Activated B cell treated with CpG ODN at 0.5 μM for 24 hours (primary cell): ENCODE data around the gene ITPKB. TPM values are rescaled to one million over a fixed set of nuclear protein-coding genes. Genes with fewer than 3 reads are reported as not detected.

ENCODE experiments used
- ATAC-seq: fragments of 200-7000 bp; cut with Tn5 transposase; one replicate; pipeline ENCODE4 v1.10.0; 2021; ENCODE audit warnings: low read depth, mild to moderate bottlenecking, moderate library complexity
- CTCF ChIA-PET: fragments of 350-600 bp; sonication (Branson Sonifier 250); formaldehyde crosslinking; loops from one replicate; lab custom pipeline; 2021; ENCODE audit warnings: antibody characterized with exemption; lab: Charles Lee
- POLR2A ChIA-PET: fragments of 350-600 bp; sonication (Branson Sonifier 250); formaldehyde crosslinking; loops from one replicate; lab custom pipeline; 2021; ENCODE audit warnings: antibody characterized with exemption; lab: Charles Lee
- DNase-seq: peaks from one replicate; pipeline ENCODE4 v3.0.0; 2022
- H3K27ac Mint-ChIP-seq: one replicate; pipeline ENCODE4 v1.8.0; 2020; ENCODE audit warnings: mixed read lengths
- H3K27me3 Mint-ChIP-seq: one replicate; pipeline ENCODE4 v1.8.0; 2021; ENCODE audit warnings: mixed read lengths
- H3K36me3 Mint-ChIP-seq: one replicate; pipeline ENCODE4 v1.8.0; 2021; ENCODE audit warnings: low read depth, mixed read lengths
- H3K4me1 Mint-ChIP-seq: one replicate; pipeline ENCODE4 v1.8.0; 2021; ENCODE audit warnings: mixed read lengths
- H3K4me3 Mint-ChIP-seq: one replicate; pipeline ENCODE4 v1.8.0; 2020; ENCODE audit warnings: mild to moderate bottlenecking, mixed read lengths
- H3K9me3 Mint-ChIP-seq: one replicate; pipeline ENCODE4 v1.8.0; 2020; ENCODE audit warnings: mixed read lengths
- intact Hi-C: fragments of 100-400 bp; cut with micrococcal nuclease; formaldehyde crosslinking; loops from one replicate; pipeline ENCODE4 v1.15.1; 2024
- total RNA-seq: library from RNA; stranded (reverse); gene quantifications from 2 replicates; pipeline ENCODE4 v1.2.3, GENCODE V29; 2022
- TF ChIP-seq, protein P1 (sequence below): fragments of 200-600 bp; IDR thresholded peaks from one replicate; pipeline ENCODE4 v1.8.0; 2022; ENCODE audit warnings: antibody characterized with exemption, mild to moderate bottlenecking

Gene ITPKB
- total RNA-seq, 1 donor from 2014 or later: 97.3 TPM

GRCh38 chr1:226643611-226644540, 95.2 kb downstream of the ITPKB start:
- CTCF ChIA-PET: interaction anchor here (0.7 to 4.9 kb wide), 18 partner anchors 9 to 184 kb away, joined by 3 to 31 read pairs (median 6); no protein-coding TSS in a partner anchor
- Mint-ChIP-seq H3K27ac (peak overlapping the region; percentile 88), H3K36me3 (peaks cover 79% of the 10 kb centered on the region), H3K27me3 (no peaks in the 10 kb centered on the region), H3K4me3 (peak overlapping the region; percentile 67), H3K9me3 (no peaks in the 10 kb centered on the region), H3K4me1 (peaks cover 79% of the 10 kb centered on the region)
- intact Hi-C loops: loop anchor here (1.0 to 2.0 kb wide), 9 partner anchors 9 to 185 kb away; no protein-coding TSS in a partner anchor
- DNase-seq: peak; percentile 44
- peak; percentile 53 for ATAC-seq
- TF ChIP-seq, protein P1, sequence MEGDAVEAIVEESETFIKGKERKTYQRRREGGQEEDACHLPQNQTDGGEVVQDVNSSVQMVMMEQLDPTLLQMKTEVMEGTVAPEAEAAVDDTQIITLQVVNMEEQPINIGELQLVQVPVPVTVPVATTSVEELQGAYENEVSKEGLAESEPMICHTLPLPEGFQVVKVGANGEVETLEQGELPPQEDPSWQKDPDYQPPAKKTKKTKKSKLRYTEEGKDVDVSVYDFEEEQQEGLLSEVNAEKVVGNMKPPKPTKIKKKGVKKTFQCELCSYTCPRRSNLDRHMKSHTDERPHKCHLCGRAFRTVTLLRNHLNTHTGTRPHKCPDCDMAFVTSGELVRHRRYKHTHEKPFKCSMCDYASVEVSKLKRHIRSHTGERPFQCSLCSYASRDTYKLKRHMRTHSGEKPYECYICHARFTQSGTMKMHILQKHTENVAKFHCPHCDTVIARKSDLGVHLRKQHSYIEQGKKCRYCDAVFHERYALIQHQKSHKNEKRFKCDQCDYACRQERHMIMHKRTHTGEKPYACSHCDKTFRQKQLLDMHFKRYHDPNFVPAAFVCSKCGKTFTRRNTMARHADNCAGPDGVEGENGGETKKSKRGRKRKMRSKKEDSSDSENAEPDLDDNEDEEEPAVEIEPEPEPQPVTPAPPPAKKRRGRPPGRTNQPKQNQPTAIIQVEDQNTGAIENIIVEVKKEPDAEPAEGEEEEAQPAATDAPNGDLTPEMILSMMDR: no peak
- POLR2A ChIA-PET: interaction anchor here (0.6 to 7.6 kb wide), 24 partner anchors 9 to 791 kb away, joined by 3 to 163 read pairs (median 4); partner anchors contain the start of gene ITPKB

DNA sequence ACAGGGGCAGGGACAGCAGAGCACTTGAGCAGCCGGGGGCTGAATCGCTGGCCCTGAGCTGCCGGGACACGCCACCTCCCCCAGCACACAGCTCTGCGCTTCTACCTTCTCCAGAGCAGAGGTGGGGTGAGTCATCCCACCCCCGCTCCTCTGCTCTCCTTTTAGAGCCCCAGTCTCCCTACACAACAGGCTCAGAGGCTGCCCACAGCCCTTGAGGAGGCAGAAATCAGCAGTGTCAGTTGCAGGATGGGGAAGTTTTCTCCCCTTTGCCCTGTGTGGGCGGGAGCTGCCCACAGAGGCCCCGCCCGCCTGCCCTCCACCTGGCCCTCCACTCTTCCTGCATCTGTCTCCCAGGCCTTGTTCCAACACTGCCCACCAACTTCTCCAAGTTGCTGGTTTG, 95.9 kb downstream of the ITPKB start:
- H3K4me1 Mint-ChIP-seq: peaks cover 76% of the 10 kb centered on the region
- no peaks in the 10 kb centered on the region for H3K9me3 Mint-ChIP-seq
- ChIA-PET POLR2A (interaction anchor here (0.9 to 7.6 kb wide), 19 partner anchors 9 to 181 kb away, joined by 3 to 163 read pairs (median 5); partner anchors contain the start of gene ITPKB), CTCF (interaction anchor here (1.0 to 4.9 kb wide), 12 partner anchors 9 to 185 kb away, joined by 3 to 31 read pairs (median 6); no protein-coding TSS in a partner anchor)
- TF ChIP-seq, protein P1: no peak
- DNase-seq (peak; percentile 52), ATAC-seq (peak; percentile 63)
- H3K4me3 Mint-ChIP-seq: peak overlapping the region; percentile 67
- H3K36me3 Mint-ChIP-seq: peaks cover 78% of the 10 kb centered on the region
- H3K27ac Mint-ChIP-seq: peak overlapping the region; percentile 88
- intact Hi-C loops: loop anchor here (1.0 to 2.0 kb wide), 5 partner anchors 9 to 186 kb away; no protein-coding TSS in a partner anchor
- no peaks in the 10 kb centered on the region for H3K27me3 Mint-ChIP-seq

- peak overlapping the region; percentile 88 for H3K27ac Mint-ChIP-seq
- DNase-seq (no peak), ATAC-seq (no peak)
- no peak overlapping the region for H3K4me3 Mint-ChIP-seq
- no peaks in the 10 kb centered on the region for H3K27me3 Mint-ChIP-seq
- peaks cover 77% of the 10 kb centered on the region for H3K36me3 Mint-ChIP-seq
- TF ChIP-seq, protein P1: no peak
- H3K9me3 Mint-ChIP-seq: no peaks in the 10 kb centered on the region
- intact Hi-C loops: loop anchor here (2.0 kb wide), 1 partner anchor 186 kb away; no protein-coding TSS in a partner anchor
- ChIA-PET CTCF (interaction anchor here (0.9 to 4.9 kb wide), 5 partner anchors 8 to 186 kb away, joined by 3 to 31 read pairs (median 20); no protein-coding TSS in a partner anchor), POLR2A (interaction anchor here (0.6 to 7.6 kb wide), 12 partner anchors 9 to 97 kb away, joined by 3 to 163 read pairs (median 20); partner anchors contain the start of gene ITPKB)
- H3K4me1 Mint-ChIP-seq: peaks cover 80% of the 10 kb centered on the region
Measured at GRCh38 chr1:226642421-226642820, 96.7 kb downstream of the ITPKB start.

GRCh38 chr1:226641671-226642231, 97.3 kb downstream of the ITPKB start:
- ATAC-seq: no peak
- Mint-ChIP-seq H3K9me3 (no peaks in the 10 kb centered on the region), H3K4me1 (peaks cover 86% of the 10 kb centered on the region), H3K36me3 (peaks cover 77% of the 10 kb centered on the region), H3K27me3 (no peaks in the 10 kb centered on the region), H3K27ac (peak overlapping the region; percentile 88), H3K4me3 (no peak overlapping the region)
- intact Hi-C loops: loop anchor here (2.0 kb wide), 1 partner anchor 187 kb away; no protein-coding TSS in a partner anchor
- ChIA-PET CTCF (interaction anchor here (0.9 to 4.9 kb wide), 7 partner anchors 15 to 187 kb away, joined by 3 to 26 read pairs (median 5); no protein-coding TSS in a partner anchor), POLR2A (interaction anchor here (0.5 to 7.6 kb wide), 12 partner anchors 11 to 206 kb away, joined by 3 to 163 read pairs (median 13); partner anchors contain the start of gene ITPKB)
- TF ChIP-seq, protein P1: no peak
- no peak for DNase-seq
